Right atrium auricular region (tissue), 2 donors: Measurements from ENCODE around the gene IFT122. TPM values are rescaled to one million over a fixed set of nuclear protein-coding genes. Genes with fewer than 3 reads are reported as not detected.
"Not testable (repeated sequence)": the region's sequence is repeated elsewhere in the genome, so short reads cannot be mapped to it uniquely, and the experiment has no call there.

Experiments
- DNase-seq: peaks from one replicate; pipeline ENCODE4 v3.0.0-alpha.2; 2019; ENCODE audit warnings: low spot score
- H3K27ac ChIP-seq, 2 donors: fragments of 200-600 bp; sonication (generic); 1 replicate in 1 of 2; 2 replicates in 1 of 2; pipeline ENCODE4 v1.5.1; 2016 to 2019
- H3K27me3 ChIP-seq, 2 donors: fragments of 200-600 bp; sonication (generic); one replicate each; pipeline versions ENCODE4 v1.5.1 to v1.6.0; 2017 to 2019
- H3K36me3 ChIP-seq: fragments of 200-600 bp; sonication (generic); one replicate; pipeline ENCODE4 v1.5.1; 2016
- H3K4me1 ChIP-seq, 2 donors: fragments of 200-600 bp; sonication (generic); one replicate each; pipeline versions ENCODE4 v1.5.1 to v1.6.0; 2017 to 2019
- H3K4me3 ChIP-seq, 2 donors: fragments of 200-600 bp; sonication (generic); 1 replicate in 1 of 2; 2 replicates in 1 of 2; pipeline ENCODE4 v1.5.1; 2017 to 2019; ENCODE audit warnings: mild to moderate bottlenecking in 1 of 2, moderate library complexity in 1 of 2
- H3K9me3 ChIP-seq, 2 donors: fragments of 200-600 bp; sonication (generic); one replicate each; pipeline ENCODE4 v1.5.1; 2019
- CTCF ChIP-seq, 2 donors: fragments of 200-600 bp; sonication (generic); IDR thresholded peaks; one replicate each; pipeline ENCODE4 v1.5.1; 2019; ENCODE audit warnings: antibody characterized with exemption in 2 of 2
- total RNA-seq, 2 donors: library from RNA; depleted of rRNA; stranded (reverse); fragments of >200 nt; gene quantifications; one replicate each; pipeline ENCODE4 v1.1.0, GENCODE V29; 2016

IFT122 gene
- total RNA-seq, 2 donors from 2014 or later, result 18.5 to 36.9 TPM

GRCh38 chr3:129475863-129476262 is 35.8 kb downstream of the IFT122 start:
- H3K36me3 ChIP-seq, result peaks cover 36% of the 10 kb centered on the region

GRCh38 chr3:129476586-129476985 is 36.6 kb downstream of the IFT122 start:
- Histone ChIP-seq H3K4me1 (peaks cover 0 to 8% of the 10 kb centered on the region in 2 donors), H3K27me3 (no peaks in the 10 kb centered on the region), H3K9me3 (no peaks in the 10 kb centered on the region), H3K4me3 (no peak overlapping the region), H3K36me3 (peaks cover 39% of the 10 kb centered on the region), H3K27ac (no peak overlapping the region)
- TF ChIP-seq CTCF (IDR thresholded peaks at IDR 0.05), result no peak
- DNase-seq, result no peak

More at GRCh38 chr3:129475863-129476262, 35.8 kb downstream of the IFT122 start:
- peaks cover 0 to 2% of the 10 kb centered on the region in 2 donors for H3K4me1 ChIP-seq
- no peaks in the 10 kb centered on the region for H3K9me3 ChIP-seq
- no peak for TF ChIP-seq CTCF (IDR thresholded peaks at IDR 0.05)
- no peak overlapping the region for H3K4me3 ChIP-seq
- DNase-seq, result no peak
- no peak overlapping the region for H3K27ac ChIP-seq
- no peaks in the 10 kb centered on the region for H3K27me3 ChIP-seq

- H3K4me3 ChIP-seq, DNase-seq, H3K9me3 ChIP-seq, H3K27me3 ChIP-seq: not testable (repeated sequence)
- H3K4me1 ChIP-seq, result peaks cover 0 to 32% of the 10 kb centered on the region in 2 donors
- peaks cover 56% of the 10 kb centered on the region for H3K36me3 ChIP-seq
- peak overlapping the region in 1 of 2 donors; percentile 56 for H3K27ac ChIP-seq
Observed at GRCh38 chr3:129481225-129481765, 41.3 kb downstream of the IFT122 start.

- H3K27me3 ChIP-seq, result no peaks in the 10 kb centered on the region
- peaks cover 0 to 38% of the 10 kb centered on the region in 2 donors for H3K4me1 ChIP-seq
- peaks cover 56% of the 10 kb centered on the region for H3K36me3 ChIP-seq
- no peak for TF ChIP-seq CTCF (IDR thresholded peaks at IDR 0.05)
- no peak overlapping the region for H3K4me3 ChIP-seq
- no peaks in the 10 kb centered on the region for H3K9me3 ChIP-seq
- H3K27ac ChIP-seq, result peak overlapping the region in 1 of 2 donors; percentile 56
- peak; percentile 86 for DNase-seq
Observed at GRCh38 chr3:129481766-129482332, 41.8 kb downstream of the IFT122 start.

- Histone ChIP-seq H3K36me3 (peaks cover 48% of the 10 kb centered on the region), H3K27ac (peak overlapping the region in 1 of 2 donors; percentile 56), H3K4me1 (peaks cover 0 to 44% of the 10 kb centered on the region in 2 donors), H3K27me3 (no peaks in the 10 kb centered on the region), H3K4me3 (no peak overlapping the region), H3K9me3 (no peaks in the 10 kb centered on the region)
- TF ChIP-seq CTCF (IDR thresholded peaks at IDR 0.05), result no peak
- DNase-seq, result no peak
Observed at GRCh38 chr3:129482721-129483120, 42.7 kb downstream of the IFT122 start.

GRCh38 chr3:129483870-129484269 is 43.8 kb downstream of the IFT122 start:
- H3K36me3 ChIP-seq, result peaks cover 37% of the 10 kb centered on the region

GRCh38 chr3:129485146-129485545 is 45.1 kb downstream of the IFT122 start:
- peak overlapping the region; percentile 78 to 85 for H3K27ac ChIP-seq
- H3K4me1 ChIP-seq, result peaks cover 0 to 44% of the 10 kb centered on the region in 2 donors
- H3K4me3 ChIP-seq, H3K9me3 ChIP-seq, H3K27me3 ChIP-seq, DNase-seq: not testable (repeated sequence)
- peaks cover 28% of the 10 kb centered on the region for H3K36me3 ChIP-seq

More at GRCh38 chr3:129483870-129484269, 43.8 kb downstream of the IFT122 start:
- H3K27ac ChIP-seq, result no peak overlapping the region
- H3K9me3 ChIP-seq, result no peaks in the 10 kb centered on the region
- H3K27me3 ChIP-seq, result no peaks in the 10 kb centered on the region
- no peak for TF ChIP-seq CTCF (IDR thresholded peaks at IDR 0.05)
- H3K4me3 ChIP-seq, result no peak overlapping the region
- H3K4me1 ChIP-seq, result peaks cover 0 to 44% of the 10 kb centered on the region in 2 donors
- DNase-seq, result no peak
